Measurements from ENCODE around the gene GUCY1A2.
"Not testable (repeated sequence)": the region's sequence is repeated elsewhere in the genome, so short reads cannot be mapped to it uniquely, and the experiment has no call there.

The GUCY1A2 gene

DNA sequence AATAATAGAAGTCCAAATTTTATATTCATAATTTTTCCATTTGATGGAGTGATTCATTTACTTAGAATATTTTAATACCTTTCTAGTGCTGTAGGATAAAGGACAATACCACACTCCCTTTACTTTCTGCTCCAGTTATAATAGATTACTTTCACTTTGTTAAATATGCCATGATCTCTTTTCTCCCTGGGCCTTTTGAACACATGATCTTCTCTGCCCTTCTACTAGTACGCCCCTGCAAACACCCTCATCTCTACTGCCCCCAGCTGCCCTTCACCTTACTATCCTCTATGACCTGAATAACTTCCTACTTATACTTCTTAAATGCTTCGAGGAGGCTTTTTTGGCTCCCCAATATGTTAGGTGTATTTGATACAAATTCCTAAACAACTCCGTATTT is 177.3 kb downstream of the GUCY1A2 start:
- DNase-seq (ENCODE audit: low read depth in 2 of 2): no peak

DNA sequence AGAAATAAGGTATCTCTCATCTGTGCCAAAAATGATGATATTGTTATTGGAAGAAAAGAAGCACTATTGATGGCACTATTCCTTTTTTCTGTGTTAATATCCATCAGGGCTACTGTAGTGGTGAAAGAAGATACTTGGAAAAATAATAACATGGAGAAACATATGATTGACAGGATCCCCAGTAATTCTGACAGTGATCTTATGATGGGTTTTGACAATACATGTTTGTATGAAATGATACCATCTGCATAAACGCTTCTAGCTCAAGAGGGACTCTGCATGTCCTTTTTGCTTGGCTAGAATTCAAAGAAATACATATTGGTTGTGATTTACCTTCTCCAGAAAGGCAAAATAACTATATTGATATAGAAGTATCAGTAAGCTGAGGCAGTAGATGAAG is 178.1 kb downstream of the GUCY1A2 start:
- no peak for DNase-seq (ENCODE audit: low read depth in 2 of 2)

DNA sequence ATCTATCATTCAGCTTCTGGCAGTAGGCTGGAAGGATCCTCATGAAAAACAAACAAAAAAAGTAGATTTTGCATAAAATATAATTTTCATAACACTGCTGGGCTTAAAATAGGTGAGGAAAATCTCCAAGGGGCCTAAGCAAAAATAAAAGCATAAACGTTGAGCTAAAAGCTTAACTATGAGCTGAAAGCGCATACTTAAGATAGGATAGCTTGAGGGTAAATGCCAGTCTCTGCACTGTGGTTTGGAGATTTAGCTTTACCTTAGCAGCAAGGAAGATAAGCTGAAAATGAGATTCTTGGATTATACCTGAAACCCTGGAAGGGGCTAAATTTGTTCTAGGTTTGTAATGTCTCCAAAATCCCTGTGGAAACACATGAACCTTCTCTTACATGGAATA is 183.7 kb downstream of the GUCY1A2 start:
- no peak for DNase-seq (ENCODE audit: low read depth in 2 of 2)

DNA sequence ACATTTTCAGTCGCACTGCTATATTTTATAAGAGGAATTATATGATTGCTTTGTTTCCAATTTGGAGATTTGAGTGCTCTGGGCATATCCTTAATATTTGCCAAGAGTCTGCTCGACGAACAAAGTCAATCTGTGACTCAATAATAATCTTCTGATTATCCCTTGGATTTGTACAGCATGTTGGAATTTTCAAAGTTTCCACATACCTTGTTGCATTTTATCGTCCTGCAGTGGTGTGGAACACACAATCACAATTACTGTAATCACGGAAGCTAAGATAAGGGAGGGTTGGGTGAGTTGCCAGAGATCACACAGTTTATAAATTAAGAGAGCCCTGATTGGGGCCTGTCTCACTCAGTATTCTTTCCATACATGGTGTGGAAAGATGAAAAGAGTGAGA is 189.3 kb downstream of the GUCY1A2 start:
- no peak for DNase-seq (ENCODE audit: low read depth in 2 of 2)

DNA sequence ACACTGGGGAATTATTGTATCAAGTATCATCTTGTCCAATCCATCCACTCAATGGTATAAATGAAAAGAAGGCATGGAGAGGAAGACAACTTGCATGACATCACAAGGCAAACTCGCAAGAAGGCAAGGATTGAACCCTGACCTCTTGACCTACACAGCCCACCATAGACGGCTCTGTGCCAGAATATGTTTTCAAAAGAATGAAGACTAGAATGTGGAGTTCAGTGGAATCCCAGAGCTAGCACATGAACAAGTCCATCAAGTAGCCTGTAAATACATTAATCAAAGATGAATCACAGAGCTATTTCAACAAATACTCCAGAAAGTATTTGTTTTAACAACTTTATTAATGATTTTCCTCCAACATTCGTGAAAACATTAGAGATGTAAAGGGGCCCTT is 189.7 kb downstream of the GUCY1A2 start:
- no peak for DNase-seq (ENCODE audit: low read depth in 2 of 2)

DNA sequence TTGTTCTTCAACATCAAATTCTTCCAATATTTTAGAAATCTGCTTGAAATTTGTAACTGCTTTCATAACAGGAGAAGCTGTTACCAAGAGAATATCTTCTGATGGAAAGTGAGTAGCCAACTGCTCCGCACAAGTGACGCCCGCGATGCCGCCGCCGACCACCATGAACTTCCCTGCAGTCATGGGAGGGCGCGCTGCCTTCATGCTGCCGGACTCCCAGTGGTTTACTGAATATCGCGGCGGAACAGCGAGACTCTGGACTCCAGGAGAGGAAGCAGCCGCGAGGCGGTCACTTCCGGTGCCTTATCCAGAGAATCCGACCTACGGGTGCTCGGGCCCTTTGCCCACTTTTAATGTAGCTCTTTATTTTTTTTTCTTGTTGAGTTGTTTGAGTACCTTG is 190.6 kb downstream of the GUCY1A2 start:
- no peak for DNase-seq (ENCODE audit: low read depth in 2 of 2)

DNA sequence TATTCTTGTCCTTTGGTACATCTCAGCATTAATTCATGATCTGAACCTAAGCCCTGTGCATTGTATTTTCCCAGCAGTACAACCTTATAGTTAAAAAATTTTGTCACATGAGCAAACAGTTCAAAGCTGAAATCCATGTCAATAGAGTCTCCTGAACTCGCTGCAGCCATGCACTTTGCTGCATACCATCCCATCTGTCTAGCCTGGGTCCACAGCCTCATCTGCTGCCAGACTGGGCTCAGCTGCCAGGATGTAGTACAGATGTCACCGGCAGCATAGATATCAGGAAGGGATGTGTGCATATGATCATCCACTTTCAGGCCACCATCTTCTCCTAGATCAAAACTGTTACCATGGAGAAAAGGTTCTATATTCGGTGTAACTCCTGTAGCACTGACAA is 191.7 kb downstream of the GUCY1A2 start:
- not testable (repeated sequence) for DNase-seq (ENCODE audit: low read depth in 2 of 2)

DNA sequence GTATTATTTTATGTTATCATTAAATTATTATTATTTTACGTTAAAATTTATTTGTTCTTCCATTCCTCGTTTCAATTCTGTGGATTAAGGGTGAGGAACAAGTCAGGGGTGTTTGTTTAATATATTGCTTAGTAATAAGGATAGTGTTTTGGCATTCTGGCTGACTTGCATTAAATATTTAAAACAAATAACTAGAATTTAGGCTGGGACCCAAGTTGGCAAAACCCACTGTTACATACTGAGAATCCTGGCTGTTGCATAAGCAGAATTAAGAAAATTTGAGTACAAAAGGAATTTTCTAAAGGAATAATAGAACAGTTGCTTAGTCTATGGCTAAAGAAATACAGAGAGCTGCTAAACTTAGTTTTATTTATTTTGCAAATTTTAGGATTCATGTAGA is 196.4 kb downstream of the GUCY1A2 start:
- no peak for DNase-seq (ENCODE audit: low read depth in 2 of 2)

DNA sequence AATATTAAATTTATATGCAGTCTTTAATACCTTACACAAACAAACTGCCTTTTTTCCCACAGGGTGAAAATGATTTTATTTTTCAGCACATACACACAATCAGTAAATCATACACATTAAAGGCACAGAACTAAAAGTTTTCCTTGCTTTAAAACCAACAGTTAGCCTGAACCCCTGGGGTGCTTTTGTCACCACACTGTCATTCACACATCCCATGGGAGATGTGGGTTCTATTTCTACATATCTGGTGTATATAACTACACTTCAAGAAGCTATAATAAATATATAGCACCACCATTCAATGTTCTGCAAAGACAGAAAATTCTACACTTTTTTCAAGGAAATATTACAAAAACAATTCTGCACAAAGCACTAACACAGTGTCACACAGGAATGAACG is 197.0 kb downstream of the GUCY1A2 start:
- no peak for DNase-seq (ENCODE audit: low read depth in 2 of 2)

DNA sequence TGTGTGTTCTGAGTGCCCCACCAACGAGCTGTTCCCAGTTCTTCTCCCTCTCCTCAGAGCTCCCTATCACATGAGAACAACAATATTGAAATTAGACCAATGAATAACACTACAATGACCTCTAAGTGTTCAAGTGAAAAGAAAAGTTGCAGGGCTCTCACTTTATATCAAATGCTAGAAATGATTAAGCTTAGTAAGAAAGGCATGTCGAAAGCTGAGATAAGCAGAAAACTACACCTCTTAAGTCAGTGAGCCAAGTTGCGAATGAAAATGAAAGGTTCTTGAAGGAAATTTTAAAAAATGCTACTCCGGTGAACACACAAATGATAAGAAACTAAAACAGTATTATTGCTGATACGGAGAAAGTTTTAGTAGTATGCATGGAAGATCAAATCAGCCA is 199.8 kb downstream of the GUCY1A2 start:
- DNase-seq (ENCODE audit: low read depth in 2 of 2): no peak

DNA sequence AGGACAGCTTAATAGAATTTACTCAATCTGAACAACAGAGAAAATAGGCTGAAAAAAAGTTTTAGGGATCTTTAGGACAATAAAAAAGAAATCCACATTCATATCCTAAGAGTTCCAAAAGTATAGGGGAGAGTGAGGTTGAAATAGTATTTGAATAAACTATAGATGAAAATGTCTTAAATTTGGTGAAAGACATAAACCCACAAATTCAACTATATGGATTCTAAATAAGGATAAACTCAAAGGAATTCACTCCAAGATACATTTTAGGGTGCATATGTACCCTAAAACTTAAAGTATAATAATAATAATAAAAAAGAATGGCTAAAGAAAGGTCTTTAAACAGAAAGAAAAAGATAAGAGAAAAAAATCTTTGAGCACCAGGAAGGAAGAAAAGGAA is 203.1 kb downstream of the GUCY1A2 start:
- DNase-seq (ENCODE audit: low read depth in 2 of 2): no peak

DNA sequence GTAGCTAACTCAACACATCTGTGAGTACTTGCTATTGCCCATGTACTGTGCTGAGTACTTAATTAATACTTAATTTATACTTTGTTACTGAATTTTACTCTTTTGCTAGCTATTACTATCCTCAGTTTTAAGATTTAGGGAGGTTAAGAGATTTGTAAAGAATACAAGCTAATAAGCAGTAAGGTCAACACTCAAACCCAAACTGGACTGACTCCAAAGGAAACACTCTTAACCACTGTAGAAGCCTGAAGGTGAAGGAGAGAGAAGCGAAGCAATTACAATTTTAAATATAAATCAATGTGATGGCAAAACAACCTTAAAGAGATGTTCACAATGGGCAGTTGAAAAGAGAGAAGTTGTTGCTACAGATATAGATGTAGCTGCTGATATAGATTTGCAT is 204.5 kb downstream of the GUCY1A2 start:
- DNase-seq (ENCODE audit: low read depth in 2 of 2): no peak

DNA sequence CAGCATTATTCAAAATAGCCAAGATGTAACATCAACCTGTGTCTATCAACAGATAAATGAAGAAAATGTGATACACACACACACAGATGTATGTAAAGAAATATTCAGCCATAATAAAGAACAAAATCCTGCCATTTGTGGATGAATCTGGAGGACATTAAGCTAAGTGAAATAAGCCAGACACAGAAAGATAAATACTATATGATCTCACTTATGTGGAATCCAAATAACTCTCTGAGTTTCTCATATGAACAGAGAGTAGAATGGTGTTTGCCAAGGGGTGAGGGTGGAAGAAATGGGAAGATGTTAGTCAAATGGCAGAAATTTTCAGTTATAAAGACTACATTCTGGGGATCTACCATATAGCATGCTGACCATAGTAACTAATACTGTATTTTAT is 224.2 kb downstream of the GUCY1A2 start:
- no peak for DNase-seq (ENCODE audit: low read depth in 2 of 2)

DNA sequence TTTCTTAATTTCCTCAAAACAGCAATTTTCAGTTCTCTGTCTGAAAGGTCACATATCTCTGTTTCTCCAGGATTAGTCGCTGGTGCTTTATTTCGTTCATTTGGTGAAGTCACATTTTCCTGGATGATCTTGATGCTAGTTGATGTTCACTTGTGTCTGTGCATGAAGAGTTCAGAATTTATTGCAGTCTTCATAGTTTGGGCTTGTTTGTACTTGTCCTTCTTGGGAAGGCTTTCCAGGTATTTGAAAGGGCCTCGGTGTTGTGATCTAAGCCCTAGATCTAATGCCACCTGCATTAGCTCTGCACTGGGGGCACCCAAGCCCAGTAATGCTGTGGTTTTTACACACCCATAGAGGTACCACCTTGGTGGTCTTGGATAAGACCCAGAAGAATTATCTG is 228.9 kb downstream of the GUCY1A2 start:
- no peak for DNase-seq (ENCODE audit: low read depth in 2 of 2)

DNA sequence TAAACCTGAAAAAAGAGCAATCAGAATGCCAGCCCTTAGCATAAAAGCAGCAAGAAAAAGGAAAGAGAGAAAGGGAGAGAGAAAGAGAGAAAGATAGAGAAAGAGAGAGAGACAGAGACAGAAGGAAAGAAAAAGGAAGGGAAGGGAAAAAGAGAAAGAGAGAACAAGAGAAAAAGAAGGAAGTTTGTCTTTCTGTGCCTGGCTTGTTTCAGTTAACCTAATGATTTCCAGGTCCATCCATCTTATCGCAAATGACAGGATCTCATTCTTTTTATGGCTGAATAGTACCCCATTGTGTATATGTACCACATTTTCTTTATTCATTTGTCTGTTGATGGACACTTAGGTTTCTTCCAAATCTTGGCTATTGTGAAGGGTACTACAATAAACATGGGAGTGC is 230.8 kb downstream of the GUCY1A2 start:
- no peak for DNase-seq (ENCODE audit: low read depth in 2 of 2)

DNA sequence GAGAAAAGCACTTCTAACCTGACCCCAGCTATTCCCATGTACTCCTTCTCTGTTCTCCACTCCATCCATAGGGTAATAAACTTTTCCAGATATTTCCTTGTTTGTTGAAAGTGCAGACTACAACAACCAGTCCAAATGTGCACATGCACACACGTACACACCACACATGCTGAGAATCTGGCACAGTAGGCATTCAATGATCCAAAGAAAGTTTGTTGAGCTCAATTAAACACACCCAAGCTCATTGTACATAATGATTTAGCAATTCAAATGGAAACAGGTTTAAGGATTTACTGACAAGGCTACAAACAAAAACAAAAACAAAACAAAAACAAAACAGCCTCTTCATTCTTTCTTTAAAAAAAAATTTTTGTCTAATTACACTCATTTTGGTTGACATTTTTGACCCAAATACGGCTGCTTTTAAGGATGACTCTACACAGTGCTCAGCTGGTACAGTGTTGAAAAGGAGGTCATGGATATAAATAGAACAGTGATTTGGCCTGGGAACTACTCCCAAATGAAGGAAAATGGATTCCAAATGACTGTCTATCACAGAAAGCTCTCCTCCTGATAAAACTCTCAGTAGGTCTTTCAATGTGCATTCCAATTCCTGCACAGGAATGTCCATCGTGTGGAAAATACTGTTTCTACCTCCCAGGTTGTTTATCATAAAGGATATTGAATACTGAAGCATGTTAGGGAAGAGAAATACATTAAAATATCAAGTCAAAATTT is 232.2 kb downstream of the GUCY1A2 start:
- DNase-seq (ENCODE audit: low read depth in 2 of 2): no peak

DNA sequence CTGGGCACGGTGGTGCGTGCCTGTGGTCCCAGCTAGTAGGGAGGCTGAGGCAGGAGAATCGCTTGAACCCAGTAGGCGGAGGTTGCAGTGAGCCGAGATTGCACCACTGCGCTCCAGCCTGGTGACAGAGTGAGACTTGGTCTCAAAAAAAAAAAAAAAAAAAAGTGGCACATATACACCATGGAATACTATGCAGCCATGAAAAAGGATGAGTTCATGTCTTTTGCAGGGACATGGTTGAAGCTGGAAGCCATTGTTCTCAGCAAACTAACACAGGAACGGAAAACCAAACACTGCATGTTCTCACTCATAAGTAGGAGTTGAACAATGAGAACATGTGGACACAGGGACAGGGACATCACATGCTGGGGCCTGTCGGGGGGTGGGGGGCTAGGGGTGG is 241.0 kb downstream of the GUCY1A2 start:
- DNase-seq (ENCODE audit: low read depth in 2 of 2): not testable (repeated sequence)

DNA sequence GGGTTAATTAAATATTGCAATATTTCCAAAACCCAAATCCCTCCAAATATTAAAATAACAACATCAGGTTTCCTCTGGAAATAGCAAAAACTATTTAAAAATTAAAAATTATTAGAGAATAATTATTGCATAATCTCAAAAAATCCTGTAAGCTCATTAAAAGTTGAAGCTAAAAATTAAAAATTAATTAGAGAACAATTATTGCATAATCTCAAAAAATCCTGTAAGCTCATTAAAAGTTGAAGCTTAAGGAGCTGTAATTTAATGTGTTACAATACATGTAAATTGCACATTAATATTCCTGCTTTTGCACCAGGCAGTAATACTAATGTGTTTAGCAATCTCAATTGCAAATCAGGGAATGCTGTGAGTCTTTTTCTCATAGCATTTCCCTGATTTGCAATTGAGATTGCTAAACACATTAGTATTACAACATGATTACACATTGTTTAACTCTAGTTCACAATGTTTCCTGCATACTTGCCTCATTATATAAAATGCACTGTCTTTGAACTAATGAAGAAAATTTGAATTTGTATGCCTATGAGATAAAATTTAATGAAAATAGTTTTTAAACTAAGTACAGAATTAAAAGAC is 247.7 kb downstream of the GUCY1A2 start:
- DNase-seq (ENCODE audit: low read depth in 2 of 2): no peak

DNA sequence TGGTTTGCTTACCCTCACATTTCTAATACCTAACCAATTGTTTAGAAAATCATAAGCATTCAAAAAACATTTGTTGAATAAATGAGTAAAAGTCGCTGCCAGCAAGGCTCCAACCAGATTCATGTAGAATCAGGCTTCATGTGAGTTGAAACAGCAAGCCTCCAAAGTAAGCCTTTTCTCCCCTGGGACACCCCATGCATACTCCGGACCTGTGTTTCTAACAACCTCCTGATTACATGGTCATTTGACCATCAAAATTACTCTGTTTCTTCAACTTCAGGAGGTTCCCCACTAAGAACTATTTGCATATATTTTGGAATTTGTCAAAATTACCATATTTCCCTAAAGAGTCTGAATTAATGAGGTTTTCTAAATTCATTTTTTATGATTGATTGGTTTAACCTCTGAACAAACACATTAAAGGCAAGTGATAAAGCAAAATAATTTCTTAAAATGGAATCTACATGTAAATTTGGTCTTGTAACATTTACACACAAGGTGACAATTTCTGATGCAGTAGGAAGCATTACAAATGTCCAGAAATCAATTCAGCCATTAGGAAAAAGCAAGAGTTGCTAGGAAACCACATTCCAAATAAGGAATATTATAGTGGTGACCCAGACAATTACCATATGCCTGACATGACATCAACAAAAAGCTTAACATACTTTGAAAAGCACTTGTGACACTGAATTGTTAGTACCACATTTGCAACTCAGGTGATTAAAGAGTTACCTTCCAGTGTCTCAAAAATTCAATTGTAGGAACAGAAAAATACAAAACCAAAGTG is 252.6 kb downstream of the GUCY1A2 start:
- no peak for DNase-seq (ENCODE audit: low read depth in 2 of 2)

DNA sequence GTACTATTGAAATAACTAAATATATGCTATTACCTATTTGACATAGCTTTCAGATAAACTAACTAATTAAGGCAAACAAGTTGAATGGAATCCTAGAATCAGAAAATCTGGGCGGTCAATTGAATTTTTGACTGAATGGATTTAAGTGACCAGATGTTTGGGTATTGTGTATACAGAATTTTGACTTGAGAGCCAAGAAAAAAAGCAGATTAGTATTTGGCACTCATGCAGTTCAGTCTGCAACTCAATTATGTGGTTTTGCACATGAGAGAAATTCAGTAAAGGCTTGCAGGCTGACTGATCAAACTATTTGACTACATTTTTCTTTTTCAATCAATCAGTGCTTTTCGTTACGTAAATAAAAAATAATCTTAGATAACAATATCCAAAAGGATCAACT is 254.8 kb downstream of the GUCY1A2 start:
- no peak for DNase-seq (ENCODE audit: low read depth in 2 of 2)

DNA sequence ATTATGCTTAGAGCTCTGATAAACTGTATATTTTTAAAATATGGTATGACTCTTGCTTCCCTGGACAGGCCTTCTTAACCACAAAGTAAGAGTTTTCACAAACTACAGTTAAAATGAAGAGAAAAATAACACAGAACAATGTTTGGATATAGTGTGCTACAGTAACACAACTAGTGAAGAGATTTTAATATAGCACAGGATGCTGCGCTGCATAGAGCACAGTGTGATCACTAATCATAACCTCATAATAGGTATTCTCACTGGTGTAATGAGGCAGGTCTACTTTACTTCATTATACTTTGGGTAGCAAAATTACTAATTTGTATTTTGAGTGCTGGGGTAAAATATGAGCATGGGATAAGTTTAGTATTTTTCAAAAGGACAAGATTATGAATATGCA is 256.5 kb downstream of the GUCY1A2 start:
- no peak for DNase-seq (ENCODE audit: low read depth in 2 of 2)

DNA sequence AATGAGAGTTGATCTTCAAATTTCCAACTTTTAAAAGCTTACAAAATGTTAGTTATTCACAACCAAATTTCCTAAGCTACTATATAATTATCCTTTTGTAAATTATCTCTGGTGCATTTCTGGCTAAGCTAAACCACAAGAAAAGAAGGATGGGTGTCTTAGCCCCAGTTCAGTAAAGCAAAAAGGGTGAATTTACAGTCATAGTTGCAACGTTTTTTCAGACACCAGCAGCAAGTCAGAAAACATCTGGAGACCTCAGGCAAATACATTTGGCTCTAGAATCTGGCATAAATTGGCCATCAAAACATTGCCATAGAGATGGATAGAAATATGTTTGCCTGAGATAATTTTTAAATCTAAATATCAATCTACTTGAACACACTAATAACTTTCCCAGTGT is 257.0 kb downstream of the GUCY1A2 start:
- DNase-seq (ENCODE audit: low read depth in 2 of 2): no peak

DNA sequence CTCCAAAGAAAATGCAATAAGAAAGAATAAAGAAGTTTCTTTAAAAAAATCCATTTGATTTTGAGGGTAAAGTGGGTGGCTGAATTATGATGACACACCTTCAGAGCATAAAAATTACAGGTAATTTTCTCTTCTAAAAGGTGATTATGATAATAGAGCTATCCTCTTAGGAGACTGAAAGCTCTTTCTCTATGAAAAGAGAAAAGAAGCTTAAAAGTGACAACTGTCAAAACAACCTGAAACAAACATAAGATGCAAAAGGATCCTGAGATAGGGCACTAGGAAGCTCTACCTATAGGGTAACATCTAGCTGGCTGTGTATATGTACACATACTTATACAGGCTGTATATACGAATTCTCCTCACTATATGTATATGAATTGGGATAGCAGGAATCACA is 270.2 kb downstream of the GUCY1A2 start:
- no peak for DNase-seq (ENCODE audit: low read depth in 2 of 2)
